SKM-1 treated with dmso at 0.1 percent for 144 hours (cell line): ENCODE measurements around the gene RHOT1.
A peak's percentile ranks its signal among the peaks of the same experiment; 100 is the strongest.
"Not testable (repeated sequence)": the region's sequence is repeated elsewhere in the genome, so short reads cannot be mapped to it uniquely, and the experiment has no call there.

Source experiments
- DNase-seq: peaks from one replicate; lab custom pipeline; 2025; ENCODE audit not compliant: unreplicated experiment; lab: John Stamatoyannopoulos, UW

Gene RHOT1

GRCh38 chr17:32223703-32224102 lies 81.4 kb downstream of the RHOT1 start:
- DNase-seq = no peak

- DNase-seq = no peak
These were observed 84.6 kb downstream of the RHOT1 start for GRCh38 chr17:32226886-32227285.

- no peak for DNase-seq
These were observed 85.6 kb downstream of the RHOT1 start for GRCh38 chr17:32227910-32228309.

GRCh38 chr17:32235588-32235987 lies 93.3 kb downstream of the RHOT1 start:
- DNase-seq = no peak

GRCh38 chr17:32239456-32239855 lies 97.2 kb downstream of the RHOT1 start:
- no peak for DNase-seq

- no peak for DNase-seq
These were observed 98.4 kb downstream of the RHOT1 start for GRCh38 chr17:32240750-32241149.

GRCh38 chr17:32241640-32242039 lies 99.3 kb downstream of the RHOT1 start:
- no peak for DNase-seq

- no peak for DNase-seq
These were observed 107.2 kb downstream of the RHOT1 start for GRCh38 chr17:32249475-32249874.

- peak; percentile 61 for DNase-seq
These were observed 110.9 kb downstream of the RHOT1 start for GRCh38 chr17:32253117-32253611.

GRCh38 chr17:32256012-32256700 lies 113.9 kb downstream of the RHOT1 start:
- no peak for DNase-seq

GRCh38 chr17:32256701-32257019 lies 114.4 kb downstream of the RHOT1 start:
- no peak for DNase-seq

- DNase-seq = no peak
These were observed 116.3 kb downstream of the RHOT1 start for GRCh38 chr17:32258383-32259140.

- no peak for DNase-seq
These were observed 117.3 kb downstream of the RHOT1 start for GRCh38 chr17:32259586-32259985.

- no peak for DNase-seq
These were observed 119.1 kb downstream of the RHOT1 start for GRCh38 chr17:32261417-32261736.

- no peak for DNase-seq
These were observed 119.7 kb downstream of the RHOT1 start for GRCh38 chr17:32261936-32262510.

GRCh38 chr17:32263515-32263914 lies 121.2 kb downstream of the RHOT1 start:
- not testable (repeated sequence) for DNase-seq

- DNase-seq = no peak
These were observed 122.0 kb downstream of the RHOT1 start for GRCh38 chr17:32264140-32264799.

- no peak for DNase-seq
These were observed 122.5 kb downstream of the RHOT1 start for GRCh38 chr17:32264823-32265191.

GRCh38 chr17:32265192-32265923 lies 123.1 kb downstream of the RHOT1 start, which contains the start of gene RHBDL3:
Gene RHBDL3 (plus strand): TSS chr17:32265832. CDS start chr17:32266190, 358 bp downstream.
- no peak for DNase-seq

GRCh38 chr17:32266051-32266388 lies 123.7 kb downstream of the RHOT1 start:
- no peak for DNase-seq
